Thyroid gland (tissue), 4 donors: ENCODE data around the gene OIP5.

Source experiments
- POLR2A ChIP-seq, 2 donors: fragments of 450-650 bp; IDR thresholded peaks; one replicate each; pipeline ENCODE4 v1.6.1; 2017; ENCODE audit warnings: antibody characterized with exemption in 2 of 2, mild to moderate bottlenecking in 2 of 2, moderate library complexity in 1 of 2
- TF ChIP-seq, protein P1 (sequence below), 6 experiments: fragments of 200-600 bp in 3 of 6; fragments of 450-650 bp in 3 of 6; sonication (generic) in 3 of 6; IDR thresholded peaks; one replicate each; pipeline ENCODE4 v1.5.1; 2016 to 2019; ENCODE audit warnings: antibody characterized with exemption in 6 of 6, mild to moderate bottlenecking in 2 of 6, inconsistent platforms in 1 of 6, moderate library complexity in 1 of 6

DNA sequence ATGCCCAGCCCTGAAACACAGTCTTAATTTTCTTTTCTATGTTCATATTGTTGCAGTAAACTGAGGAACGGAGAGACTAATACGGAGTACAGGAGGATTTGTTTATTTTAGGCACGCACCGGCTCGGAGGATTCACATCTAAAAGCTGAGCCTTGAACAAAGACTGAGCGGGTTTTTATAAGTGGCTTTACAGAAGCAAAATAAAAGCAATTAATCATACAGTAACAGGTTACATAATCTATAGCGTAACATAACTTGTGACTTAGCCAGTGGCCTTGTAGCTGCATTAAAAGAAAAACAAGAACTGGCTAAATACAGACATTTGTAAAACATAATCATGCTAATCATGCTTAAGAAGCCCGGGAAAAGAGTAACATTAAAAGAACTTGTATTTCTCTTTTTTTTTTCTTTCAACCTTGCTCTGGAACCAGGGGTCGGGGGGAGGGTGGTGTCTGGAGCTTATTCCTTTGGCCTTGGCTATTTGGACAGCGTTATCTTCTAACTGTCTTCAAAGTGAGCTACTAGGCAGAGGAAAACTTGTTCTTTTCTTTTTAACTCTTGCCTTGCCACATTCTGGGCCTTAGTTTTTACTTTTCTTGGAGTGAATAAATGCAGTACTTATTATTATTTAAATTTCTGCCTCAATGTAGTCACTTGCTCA lies 17.8 kb upstream of the OIP5 start:
- TF ChIP-seq, protein P1, sequence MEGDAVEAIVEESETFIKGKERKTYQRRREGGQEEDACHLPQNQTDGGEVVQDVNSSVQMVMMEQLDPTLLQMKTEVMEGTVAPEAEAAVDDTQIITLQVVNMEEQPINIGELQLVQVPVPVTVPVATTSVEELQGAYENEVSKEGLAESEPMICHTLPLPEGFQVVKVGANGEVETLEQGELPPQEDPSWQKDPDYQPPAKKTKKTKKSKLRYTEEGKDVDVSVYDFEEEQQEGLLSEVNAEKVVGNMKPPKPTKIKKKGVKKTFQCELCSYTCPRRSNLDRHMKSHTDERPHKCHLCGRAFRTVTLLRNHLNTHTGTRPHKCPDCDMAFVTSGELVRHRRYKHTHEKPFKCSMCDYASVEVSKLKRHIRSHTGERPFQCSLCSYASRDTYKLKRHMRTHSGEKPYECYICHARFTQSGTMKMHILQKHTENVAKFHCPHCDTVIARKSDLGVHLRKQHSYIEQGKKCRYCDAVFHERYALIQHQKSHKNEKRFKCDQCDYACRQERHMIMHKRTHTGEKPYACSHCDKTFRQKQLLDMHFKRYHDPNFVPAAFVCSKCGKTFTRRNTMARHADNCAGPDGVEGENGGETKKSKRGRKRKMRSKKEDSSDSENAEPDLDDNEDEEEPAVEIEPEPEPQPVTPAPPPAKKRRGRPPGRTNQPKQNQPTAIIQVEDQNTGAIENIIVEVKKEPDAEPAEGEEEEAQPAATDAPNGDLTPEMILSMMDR (IDR thresholded peaks at IDR 0.05), result no peak
- no peak for TF ChIP-seq POLR2A (IDR thresholded peaks at IDR 0.05)
